Fibroblast of mammary gland (primary cell): ENCODE measurements around the gene MYRIP.

Experiments used
- DNase-seq: peaks from one replicate; pipeline ENCODE4 v3.0.0-alpha.2; 2010; ENCODE audit warnings: low read depth
- H3K4me3 ChIP-seq: 2 replicates; pipeline ENCODE4 v1.5.1; 2011; ENCODE audit warnings: low read depth, mild to moderate bottlenecking, low read length, moderate library complexity; ENCODE audit not compliant: control insufficient read depth
- TF ChIP-seq, protein P1 (sequence below): conservative IDR thresholded peaks from 2 replicates; pipeline ENCODE4 v1.5.1; 2011; ENCODE audit warnings: low read depth, low read length, inconsistent platforms; ENCODE audit not compliant: control insufficient read depth, insufficient read depth

Gene MYRIP

GRCh38 chr3:40187945-40188344 is 378.5 kb downstream of the MYRIP start:
- TF ChIP-seq, protein P1, sequence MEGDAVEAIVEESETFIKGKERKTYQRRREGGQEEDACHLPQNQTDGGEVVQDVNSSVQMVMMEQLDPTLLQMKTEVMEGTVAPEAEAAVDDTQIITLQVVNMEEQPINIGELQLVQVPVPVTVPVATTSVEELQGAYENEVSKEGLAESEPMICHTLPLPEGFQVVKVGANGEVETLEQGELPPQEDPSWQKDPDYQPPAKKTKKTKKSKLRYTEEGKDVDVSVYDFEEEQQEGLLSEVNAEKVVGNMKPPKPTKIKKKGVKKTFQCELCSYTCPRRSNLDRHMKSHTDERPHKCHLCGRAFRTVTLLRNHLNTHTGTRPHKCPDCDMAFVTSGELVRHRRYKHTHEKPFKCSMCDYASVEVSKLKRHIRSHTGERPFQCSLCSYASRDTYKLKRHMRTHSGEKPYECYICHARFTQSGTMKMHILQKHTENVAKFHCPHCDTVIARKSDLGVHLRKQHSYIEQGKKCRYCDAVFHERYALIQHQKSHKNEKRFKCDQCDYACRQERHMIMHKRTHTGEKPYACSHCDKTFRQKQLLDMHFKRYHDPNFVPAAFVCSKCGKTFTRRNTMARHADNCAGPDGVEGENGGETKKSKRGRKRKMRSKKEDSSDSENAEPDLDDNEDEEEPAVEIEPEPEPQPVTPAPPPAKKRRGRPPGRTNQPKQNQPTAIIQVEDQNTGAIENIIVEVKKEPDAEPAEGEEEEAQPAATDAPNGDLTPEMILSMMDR, result no peak
- H3K4me3 ChIP-seq, result no peak overlapping the region
- DNase-seq, result no peak

DNA sequence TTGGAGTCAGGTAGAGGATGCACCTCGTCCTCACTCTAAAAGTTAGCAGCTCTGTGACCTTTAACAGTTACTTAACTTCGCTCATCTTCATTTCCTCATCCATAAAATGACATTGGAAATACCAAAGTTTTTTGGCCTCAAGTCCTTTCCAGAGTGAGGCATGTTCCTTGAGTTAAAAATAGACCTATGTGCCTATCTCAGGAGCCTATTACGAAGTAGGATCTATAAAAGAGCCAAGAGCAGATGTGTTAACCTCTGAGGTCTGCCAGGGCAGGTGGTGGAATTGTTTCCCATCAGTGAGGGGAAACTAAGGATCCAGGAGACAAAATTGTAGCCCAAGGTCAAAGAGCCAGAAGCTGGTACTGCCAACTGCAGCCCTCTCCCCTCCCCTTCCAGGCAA is 379.7 kb downstream of the MYRIP start:
- TF ChIP-seq, protein P1, result no peak
- H3K4me3 ChIP-seq, result no peak overlapping the region

DNA sequence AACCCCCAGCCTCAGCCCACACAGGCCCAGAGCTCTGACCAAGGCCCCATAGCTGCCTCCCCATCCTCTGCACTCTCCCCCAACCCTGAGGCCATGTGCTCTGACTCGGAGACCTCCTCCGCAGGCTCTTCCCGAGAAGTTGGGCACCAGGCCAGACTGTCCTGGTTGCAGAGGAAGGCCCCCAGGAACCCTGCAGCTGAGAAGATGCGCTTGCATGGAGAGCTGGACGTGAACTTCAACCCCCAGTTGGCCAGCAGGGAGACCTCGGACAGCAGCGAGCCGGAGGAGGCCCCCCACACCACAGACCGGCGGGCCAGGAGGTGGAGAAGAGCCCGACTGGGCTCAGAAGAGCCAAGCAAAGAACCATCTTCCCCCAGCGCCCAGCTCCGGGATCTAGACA is 380.6 kb downstream of the MYRIP start:
- DNase-seq, result no peak
- H3K4me3 ChIP-seq, result no peak overlapping the region
- TF ChIP-seq, protein P1, result no peak

More for the DNA sequence above, 379.7 kb downstream of the MYRIP start:
- DNase-seq, result no peak

- no peak for DNase-seq
- H3K4me3 ChIP-seq, result no peak overlapping the region
- TF ChIP-seq, protein P1, result no peak
Observed at GRCh38 chr3:40191251-40191650, 381.8 kb downstream of the MYRIP start.

- no peak overlapping the region for H3K4me3 ChIP-seq
- TF ChIP-seq, protein P1, result peak; percentile 96
- DNase-seq, result peak; percentile 60
Observed at GRCh38 chr3:40191850-40192448, 382.5 kb downstream of the MYRIP start.

- DNase-seq, result no peak
- no peak overlapping the region for H3K4me3 ChIP-seq
- TF ChIP-seq, protein P1, result no peak
Observed at GRCh38 chr3:40192628-40193027, 383.2 kb downstream of the MYRIP start.

DNA sequence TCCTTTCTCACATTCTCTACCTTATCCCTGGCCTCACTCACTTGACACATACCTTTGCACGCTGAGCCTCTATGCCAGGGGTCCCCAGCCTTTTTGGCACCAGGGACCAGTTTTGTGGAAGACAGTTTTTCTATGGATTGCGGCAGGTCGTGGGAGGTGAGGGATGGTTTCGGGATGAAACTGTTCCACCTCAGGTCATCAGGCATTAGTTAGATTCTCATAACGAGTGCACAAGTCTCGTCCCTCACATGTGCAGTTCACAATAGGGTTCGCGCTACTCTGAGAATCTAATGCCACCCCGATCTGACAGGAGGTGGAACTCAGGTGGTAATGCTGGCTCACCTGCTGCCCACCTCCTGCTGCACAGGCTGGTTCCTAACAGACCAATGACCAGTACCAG is 387.6 kb downstream of the MYRIP start:
- no peak overlapping the region for H3K4me3 ChIP-seq
- TF ChIP-seq, protein P1, result no peak
- no peak for DNase-seq
